ENCODE measurements around the gene FARSA. TPM values are rescaled to one million over a fixed set of nuclear protein-coding genes. Genes with fewer than 3 reads are reported as not detected.

Gene FARSA
- total and polyA plus RNA-seq, 10 of the 15 experiments (the other 5 are each of a cell fraction or from before 2014, with no cell fraction given), result 20.3 to 212 (median 76.4) TPM

- TF ChIP-seq E4F1 (IDR thresholded peaks at IDR 0.05; ENCODE audit: borderline replicate concordance, partially characterized antibody) (no peak), NBN (IDR thresholded peaks at IDR 0.05) (no peak), MXI1 (IDR thresholded peaks at IDR 0.05; ENCODE audit: low read depth, low read length) (no peak)
- TF ChIP-seq, protein P1, sequence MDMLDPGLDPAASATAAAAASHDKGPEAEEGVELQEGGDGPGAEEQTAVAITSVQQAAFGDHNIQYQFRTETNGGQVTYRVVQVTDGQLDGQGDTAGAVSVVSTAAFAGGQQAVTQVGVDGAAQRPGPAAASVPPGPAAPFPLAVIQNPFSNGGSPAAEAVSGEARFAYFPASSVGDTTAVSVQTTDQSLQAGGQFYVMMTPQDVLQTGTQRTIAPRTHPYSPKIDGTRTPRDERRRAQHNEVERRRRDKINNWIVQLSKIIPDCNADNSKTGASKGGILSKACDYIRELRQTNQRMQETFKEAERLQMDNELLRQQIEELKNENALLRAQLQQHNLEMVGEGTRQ (IDR thresholded peaks at IDR 0.05; ENCODE audit: borderline replicate concordance, low read depth, low read length), result no peak
These were observed 58.4 kb downstream of the FARSA start (continued) for GRCh38 chr19:12875086-12875485.

- ChIA-PET CTCF (no interaction called here), POLR2A (no interaction called here), SMC1A (ENCODE audit: uncharacterized antibody, unreplicated experiment) (no interaction called here), RAD21 (ENCODE audit: unreplicated experiment) (no interaction called here)
- Histone ChIP-seq H3K4me1 (ENCODE audit: control insufficient read depth, insufficient read depth, low read length) (no peaks in the 10 kb centered on the region), H3K9me3 (replicated peaks; ENCODE audit: control insufficient read depth, insufficient read depth, low read length) (no peaks in the 10 kb centered on the region; the same call in 2 of the 3 replicates), H3K27ac (ENCODE audit: control insufficient read depth, insufficient read depth) (no peak overlapping the region), H3K4me3 (no peak overlapping the region), H3K4me2 (ENCODE audit: control insufficient read depth, insufficient read depth) (no peak overlapping the region), H3K36me3 (ENCODE audit: control insufficient read depth in 2 of 2, insufficient read depth in 2 of 2, low read length in 1 of 2) (peaks cover 0 to 4% of the 10 kb centered on the region in 2 experiments; a peak in 2 of 4 replicates), H3K79me2 (ENCODE audit: control insufficient read depth, insufficient read depth, low read length) (no peaks in the 10 kb centered on the region), H3K27me3 (replicated peaks in 1 of 2; ENCODE audit: control insufficient read depth in 2 of 2, insufficient read depth in 2 of 2, low read length in 1 of 2) (no peaks in the 10 kb centered on the region), H4K20me1 (ENCODE audit: control insufficient read depth, insufficient read depth) (no peaks in the 10 kb centered on the region), H3K9ac (ENCODE audit: control insufficient read depth, insufficient read depth, low read length) (no peak overlapping the region), H2AFZ (ENCODE audit: control insufficient read depth, low read depth, low read length) (no peak overlapping the region)
- intact Hi-C loops (cut with micrococcal nuclease; ENCODE audit: unreplicated experiment) (no loop called here), in situ Hi-C loops (cut with MboI) (no loop called here)
- DNase-seq (ENCODE audit: low read depth, low spot score) (no peak), FAIRE-seq (no peak), ATAC-seq (no peak)
- no peak for TF ChIP-seq NRF1 (conservative IDR thresholded peaks at IDR 0.05; ENCODE audit: low read depth, low read length)
- no peak for TF ChIP-seq MEF2B (IDR thresholded peaks at IDR 0.05; ENCODE audit: partially characterized antibody, poor library complexity, severe bottlenecking)
- no TSS peak for BruUV-seq (replicated peaks)
- 97% methylated on average over 71 of the region's 86 CpGs for WGBS (ENCODE audit: insufficient coverage, insufficient replicate concordance, low lambda C conversion rate, missing lambda C conversion rate)
These were observed 59.4 kb downstream of the FARSA start for GRCh38 chr19:12873891-12874745.

Data from GM12878 (cell line).